ENCODE data around the gene PIGL.

GRCh38 chr17:16358394-16358793 is 141.4 kb downstream of the PIGL start:
- TF ChIP-seq CTCF (IDR thresholded peaks at IDR 0.05; ENCODE audit: borderline replicate concordance, extremely low read depth, low read length, poor library complexity, severe bottlenecking) = no peak
- no peak for TF ChIP-seq EZH2 (IDR thresholded peaks at IDR 0.05; ENCODE audit: borderline replicate concordance, low read depth, low read length, severe bottlenecking)
